ENCODE measurements around the gene FGF1. TPM values are rescaled to one million over a fixed set of nuclear protein-coding genes. Genes with fewer than 3 reads are reported as not detected.

FGF1 gene
- total RNA-seq, 1 donor from 2014 or later: not detected

DNA sequence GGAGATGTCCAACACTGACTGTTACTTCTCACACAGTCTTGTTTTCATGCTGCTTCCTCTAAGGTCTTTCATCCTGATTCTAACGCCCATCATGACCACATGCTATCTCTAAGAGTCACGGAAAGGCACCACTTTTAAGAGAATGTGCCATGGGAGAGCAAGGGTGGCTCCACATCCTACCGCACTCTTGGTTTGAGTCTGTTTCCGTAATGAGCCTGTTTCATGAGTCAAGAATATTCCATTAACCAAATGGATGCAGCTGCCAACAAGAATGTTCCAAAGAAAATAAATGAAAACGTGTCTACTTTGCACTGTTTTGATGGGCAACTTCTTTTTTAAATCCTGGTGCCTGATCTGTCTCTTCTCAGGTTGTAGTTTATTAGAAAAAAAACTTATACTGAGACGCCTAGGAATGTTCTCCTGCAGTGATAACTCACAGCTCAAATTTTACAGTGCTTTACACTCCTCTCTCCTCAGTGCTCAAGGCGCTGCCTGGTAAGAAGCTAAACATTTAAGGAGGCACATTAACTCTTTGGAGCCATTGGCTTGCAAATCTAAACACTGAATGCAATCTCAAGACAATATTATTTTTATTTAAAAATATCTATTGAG, 124.3 kb downstream of the FGF1 start:
- peaks cover 6% of the 10 kb centered on the region for H3K9me3 Mint-ChIP-seq
- Histone ChIP-seq H3K27ac (no peak overlapping the region), H2AFZ (replicated peaks) (no peak overlapping the region), H3K9me3 (ENCODE audit: low read depth) (no peaks in the 10 kb centered on the region), H3F3A (ENCODE audit: low read depth) (no peaks in the 10 kb centered on the region), H3K36me3 (no peaks in the 10 kb centered on the region), H3K79me2 (ENCODE audit: low read depth) (no peaks in the 10 kb centered on the region), H3K4me3 (no peak overlapping the region), H3K27me3 (no peaks in the 10 kb centered on the region), H3K4me2 (no peak overlapping the region), H3K4me1 (no peaks in the 10 kb centered on the region), H4K20me1 (ENCODE audit: low read depth) (no peaks in the 10 kb centered on the region), H3K9ac (no peak overlapping the region)
- H3K27me3 Mint-ChIP-seq (ENCODE audit: insufficient read depth, low read depth): peaks cover 4% of the 10 kb centered on the region
- H3K4me3 Mint-ChIP-seq: no peak overlapping the region
- no peak for TF ChIP-seq EZH2 (IDR thresholded peaks at IDR 0.05)
- TF ChIP-seq, protein P1, sequence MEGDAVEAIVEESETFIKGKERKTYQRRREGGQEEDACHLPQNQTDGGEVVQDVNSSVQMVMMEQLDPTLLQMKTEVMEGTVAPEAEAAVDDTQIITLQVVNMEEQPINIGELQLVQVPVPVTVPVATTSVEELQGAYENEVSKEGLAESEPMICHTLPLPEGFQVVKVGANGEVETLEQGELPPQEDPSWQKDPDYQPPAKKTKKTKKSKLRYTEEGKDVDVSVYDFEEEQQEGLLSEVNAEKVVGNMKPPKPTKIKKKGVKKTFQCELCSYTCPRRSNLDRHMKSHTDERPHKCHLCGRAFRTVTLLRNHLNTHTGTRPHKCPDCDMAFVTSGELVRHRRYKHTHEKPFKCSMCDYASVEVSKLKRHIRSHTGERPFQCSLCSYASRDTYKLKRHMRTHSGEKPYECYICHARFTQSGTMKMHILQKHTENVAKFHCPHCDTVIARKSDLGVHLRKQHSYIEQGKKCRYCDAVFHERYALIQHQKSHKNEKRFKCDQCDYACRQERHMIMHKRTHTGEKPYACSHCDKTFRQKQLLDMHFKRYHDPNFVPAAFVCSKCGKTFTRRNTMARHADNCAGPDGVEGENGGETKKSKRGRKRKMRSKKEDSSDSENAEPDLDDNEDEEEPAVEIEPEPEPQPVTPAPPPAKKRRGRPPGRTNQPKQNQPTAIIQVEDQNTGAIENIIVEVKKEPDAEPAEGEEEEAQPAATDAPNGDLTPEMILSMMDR (IDR thresholded peaks at IDR 0.05): no peak
- no peak for TF ChIP-seq EZH2phosphoT487 (IDR thresholded peaks at IDR 0.05)
- H3K27ac Mint-ChIP-seq: no peak overlapping the region
- H3K36me3 Mint-ChIP-seq: no peaks in the 10 kb centered on the region
- no peak for DNase-seq (ENCODE audit: low spot score)
- H3K4me1 Mint-ChIP-seq: no peaks in the 10 kb centered on the region

DNA sequence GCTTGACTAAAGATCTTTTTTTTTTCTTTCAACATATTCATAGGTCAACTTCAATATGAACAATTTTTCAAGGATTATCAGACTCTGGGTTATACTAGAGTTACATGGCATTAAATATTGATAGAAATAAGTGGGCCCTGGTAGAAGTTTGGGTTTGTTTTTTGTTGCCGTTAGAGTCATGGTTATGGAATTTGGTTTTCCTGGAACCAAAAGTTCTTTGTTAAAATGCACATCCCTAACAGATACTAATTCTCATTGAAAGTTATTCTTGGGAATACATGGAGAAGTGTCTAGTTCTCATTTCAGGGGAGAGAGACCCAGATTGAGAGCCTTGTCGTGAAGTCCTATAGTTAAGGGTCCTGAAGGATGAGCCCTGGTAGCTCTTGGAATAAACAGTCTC, 124.9 kb downstream of the FGF1 start:
- no peak overlapping the region for H3K4me3 Mint-ChIP-seq
- H3K4me1 Mint-ChIP-seq: no peaks in the 10 kb centered on the region

DNA sequence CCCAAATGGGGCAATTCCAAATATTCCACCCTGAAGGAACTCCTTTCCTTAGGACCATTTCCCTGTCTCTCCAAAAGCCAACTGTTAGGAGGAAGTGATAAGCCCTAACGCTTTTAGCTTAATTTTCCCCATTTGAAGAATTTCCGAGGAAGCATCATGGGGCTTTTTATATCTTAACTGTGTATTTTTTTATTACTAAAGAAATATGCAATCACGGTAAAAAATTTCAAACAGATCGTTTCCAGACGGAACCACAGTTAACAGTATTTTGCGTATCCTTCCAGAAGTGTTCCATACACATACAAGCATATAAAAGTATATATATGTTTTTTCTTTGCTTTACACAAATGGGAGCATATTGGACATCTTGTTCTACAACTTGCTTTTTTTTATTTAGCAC, 133.8 kb downstream of the FGF1 start:
- Histone ChIP-seq H3K27ac (no peak overlapping the region), H4K20me1 (ENCODE audit: low read depth) (peaks cover 4% of the 10 kb centered on the region), H3K79me2 (ENCODE audit: low read depth) (no peaks in the 10 kb centered on the region), H3K27me3 (peaks cover 35% of the 10 kb centered on the region), H3K9ac (no peak overlapping the region), H3K9me3 (ENCODE audit: low read depth) (no peaks in the 10 kb centered on the region), H3K4me3 (peak overlapping the region; percentile 47), H3K4me2 (peak overlapping the region; percentile 76), H3F3A (ENCODE audit: low read depth) (peaks cover 27% of the 10 kb centered on the region), H3K4me1 (peaks cover 13% of the 10 kb centered on the region), H3K36me3 (no peaks in the 10 kb centered on the region), H2AFZ (replicated peaks) (no peak overlapping the region)
- no peak for TF ChIP-seq EZH2phosphoT487 (IDR thresholded peaks at IDR 0.05)
- TF ChIP-seq EZH2 (IDR thresholded peaks at IDR 0.05): no peak
- TF ChIP-seq, protein P1 (IDR thresholded peaks at IDR 0.05): no peak
- Mint-ChIP-seq H3K4me3 (peak overlapping the region; percentile 80), H3K4me1 (peaks cover 43% of the 10 kb centered on the region), H3K9me3 (no peaks in the 10 kb centered on the region), H3K27me3 (ENCODE audit: insufficient read depth, low read depth) (peaks cover 4% of the 10 kb centered on the region), H3K27ac (peak overlapping the region; percentile 57), H3K36me3 (no peaks in the 10 kb centered on the region)
- DNase-seq (ENCODE audit: low spot score): no peak

More for the DNA sequence above, 124.9 kb downstream of the FGF1 start:
- no peak overlapping the region for H3K4me3 ChIP-seq
- H3K9ac ChIP-seq: no peak overlapping the region
- Mint-ChIP-seq H3K27ac (no peak overlapping the region), H3K9me3 (peaks cover 6% of the 10 kb centered on the region), H3K27me3 (ENCODE audit: insufficient read depth, low read depth) (peaks cover 4% of the 10 kb centered on the region), H3K36me3 (no peaks in the 10 kb centered on the region)
- H3K79me2 ChIP-seq (ENCODE audit: low read depth): no peaks in the 10 kb centered on the region
- no peaks in the 10 kb centered on the region for H3K36me3 ChIP-seq
- no peaks in the 10 kb centered on the region for H4K20me1 ChIP-seq (ENCODE audit: low read depth)
- H3F3A ChIP-seq (ENCODE audit: low read depth): no peaks in the 10 kb centered on the region
- H2AFZ ChIP-seq (replicated peaks): no peak overlapping the region
- no peak overlapping the region for H3K4me2 ChIP-seq
- DNase-seq (ENCODE audit: low spot score): no peak
- no peaks in the 10 kb centered on the region for H3K4me1 ChIP-seq
- no peaks in the 10 kb centered on the region for H3K9me3 ChIP-seq (ENCODE audit: low read depth)
- no peak overlapping the region for H3K27ac ChIP-seq
- H3K27me3 ChIP-seq: no peaks in the 10 kb centered on the region
- no peak for TF ChIP-seq EZH2phosphoT487 (IDR thresholded peaks at IDR 0.05)
- TF ChIP-seq EZH2 (IDR thresholded peaks at IDR 0.05): no peak

DNA sequence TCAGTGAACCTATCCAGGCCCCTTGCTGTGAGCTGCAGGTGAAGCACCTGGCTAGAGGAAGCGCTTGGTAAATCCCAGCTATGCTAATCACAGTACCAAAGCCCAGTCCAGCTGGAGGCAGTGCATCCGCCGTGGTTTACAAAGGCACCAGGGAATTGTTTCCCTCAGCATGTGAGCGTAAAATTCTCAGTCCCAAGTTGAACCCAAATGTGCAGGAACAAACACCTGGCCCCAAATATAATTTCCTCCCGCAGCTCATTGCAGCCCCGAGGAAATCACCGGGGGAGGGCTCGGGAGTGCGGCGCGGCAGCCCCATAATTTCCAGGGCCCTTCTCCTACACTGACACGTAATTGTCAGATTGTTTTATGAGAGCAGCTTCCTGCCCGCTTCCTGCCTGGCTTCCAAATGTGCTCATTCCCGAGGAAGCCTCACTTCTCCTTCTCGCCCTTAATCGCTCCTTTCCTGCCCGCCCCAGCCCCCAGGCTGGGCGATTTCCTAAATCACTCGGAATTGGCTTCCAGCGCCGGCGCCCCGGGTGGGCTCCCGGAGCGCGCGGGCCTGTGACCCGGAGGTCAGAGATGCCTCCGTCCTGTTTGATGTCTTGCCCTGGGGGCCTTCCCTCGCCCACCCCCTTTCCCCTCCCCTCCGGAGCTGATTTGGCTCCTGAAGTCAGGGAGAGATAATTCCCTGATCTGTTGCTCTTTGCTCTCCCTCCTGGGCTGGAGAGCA, 134.4 kb downstream of the FGF1 start:
- Histone ChIP-seq H3K36me3 (no peaks in the 10 kb centered on the region), H3K9ac (no peak overlapping the region), H4K20me1 (ENCODE audit: low read depth) (peaks cover 4% of the 10 kb centered on the region), H3K4me2 (peak overlapping the region; percentile 76), H3K79me2 (ENCODE audit: low read depth) (no peaks in the 10 kb centered on the region), H3K27ac (no peak overlapping the region), H3K9me3 (ENCODE audit: low read depth) (no peaks in the 10 kb centered on the region), H3K4me1 (peaks cover 13% of the 10 kb centered on the region), H3F3A (ENCODE audit: low read depth) (peaks cover 27% of the 10 kb centered on the region), H2AFZ (replicated peaks) (no peak overlapping the region), H3K27me3 (peaks cover 35% of the 10 kb centered on the region), H3K4me3 (peak overlapping the region; percentile 47)
- Mint-ChIP-seq H3K36me3 (no peaks in the 10 kb centered on the region), H3K9me3 (no peaks in the 10 kb centered on the region), H3K27ac (peak overlapping the region; percentile 57), H3K4me1 (peaks cover 43% of the 10 kb centered on the region), H3K4me3 (peak overlapping the region; percentile 80), H3K27me3 (ENCODE audit: insufficient read depth, low read depth) (peaks cover 4% of the 10 kb centered on the region)
- peak; percentile 74 for DNase-seq (ENCODE audit: low spot score)
- TF ChIP-seq, protein P1 (IDR thresholded peaks at IDR 0.05): no peak
- TF ChIP-seq EZH2 (IDR thresholded peaks at IDR 0.05) (no peak), EZH2phosphoT487 (IDR thresholded peaks at IDR 0.05) (no peak)
